HL-60 (cell line): ENCODE measurements around the gene IL18.

Experiments
- DNase-seq, 2 experiments: peaks; one replicate each; pipeline ENCODE4 v3.0.0-alpha.2; 2010 to 2020; ENCODE audit warnings: low read depth in 1 of 2, low spot score in 1 of 2
- H3K27ac ChIP-seq: fragments of 250-450 bp; sonication (Bioruptor Pico); replicated peaks from 2 replicates; pipeline ENCODE4 v1.5.1; 2020; ENCODE audit warnings: mild to moderate bottlenecking, moderate library complexity
- H3K27me3 ChIP-seq: fragments of 250-450 bp; sonication (Bioruptor Pico); 2 replicates; pipeline ENCODE4 v1.5.1; 2021; ENCODE audit warnings: mild to moderate bottlenecking, moderate library complexity; ENCODE audit not compliant: insufficient read depth, poor library complexity, severe bottlenecking
- H3K4me3 ChIP-seq: replicated peaks from 2 replicates; pipeline ENCODE4 v1.5.1; 2011; ENCODE audit warnings: mild to moderate bottlenecking, control low read depth, low read length; ENCODE audit not compliant: insufficient read depth
- CTCF ChIP-seq: IDR thresholded peaks from one replicate; pipeline ENCODE4 v1.5.1; 2011; ENCODE audit warnings: low read length, control low read depth, inconsistent platforms; ENCODE audit not compliant: insufficient read depth
- GABPA ChIP-seq: IDR thresholded peaks from 2 replicates; pipeline ENCODE4 v1.6.1; 2012; ENCODE audit warnings: low read depth
- POLR2AphosphoS5 ChIP-seq: IDR thresholded peaks from 2 replicates; pipeline ENCODE4 v1.6.1; 2012; ENCODE audit warnings: low read depth
- REST ChIP-seq: IDR thresholded peaks from 2 replicates; pipeline ENCODE4 v1.6.1; 2012; ENCODE audit warnings: low read depth; ENCODE audit not compliant: insufficient replicate concordance
- SPI1 ChIP-seq: IDR thresholded peaks from 2 replicates; pipeline ENCODE4 v1.6.1; 2012; ENCODE audit warnings: low read depth, mild to moderate bottlenecking, borderline replicate concordance

Gene IL18

DNA sequence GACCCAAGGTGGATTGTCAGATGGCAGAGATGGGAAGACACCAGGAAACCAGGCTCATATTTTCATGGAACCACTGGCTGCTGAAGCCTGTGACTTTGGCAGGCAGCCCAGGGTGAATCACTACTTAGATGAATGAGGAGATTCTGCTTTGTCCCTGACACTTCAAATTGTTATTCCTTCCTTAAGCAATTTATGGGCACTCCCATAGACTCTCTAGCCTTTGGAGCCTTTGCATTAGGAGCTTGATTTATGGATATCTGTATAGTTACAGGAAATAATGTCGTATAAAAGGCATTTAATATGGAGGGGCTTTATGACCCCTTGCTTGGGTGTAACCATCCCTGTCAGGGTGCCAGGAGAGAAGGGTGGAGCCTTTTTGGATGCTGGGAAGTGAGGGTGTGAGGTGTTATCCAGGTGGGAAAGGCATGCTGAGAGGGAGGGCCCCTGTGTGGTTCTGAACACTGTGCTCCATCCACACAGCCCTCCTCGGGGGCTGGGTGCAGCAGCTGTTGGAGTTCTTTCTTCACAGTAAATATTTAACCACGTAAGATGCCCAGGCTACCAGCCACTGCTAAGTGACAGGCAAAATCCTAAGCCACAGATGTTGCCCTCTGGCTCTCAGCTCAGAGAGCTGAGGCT lies 35.3 kb downstream of the IL18 start:
- DNase-seq = no peak
- Histone ChIP-seq H3K4me3 (no peak overlapping the region), H3K27me3 (no peaks in the 10 kb centered on the region), H3K27ac (no peak overlapping the region)
- no peak for TF ChIP-seq CTCF
- no peak for TF ChIP-seq SPI1
- TF ChIP-seq REST = no peak
- TF ChIP-seq GABPA = no peak
- TF ChIP-seq POLR2AphosphoS5 = no peak

DNA sequence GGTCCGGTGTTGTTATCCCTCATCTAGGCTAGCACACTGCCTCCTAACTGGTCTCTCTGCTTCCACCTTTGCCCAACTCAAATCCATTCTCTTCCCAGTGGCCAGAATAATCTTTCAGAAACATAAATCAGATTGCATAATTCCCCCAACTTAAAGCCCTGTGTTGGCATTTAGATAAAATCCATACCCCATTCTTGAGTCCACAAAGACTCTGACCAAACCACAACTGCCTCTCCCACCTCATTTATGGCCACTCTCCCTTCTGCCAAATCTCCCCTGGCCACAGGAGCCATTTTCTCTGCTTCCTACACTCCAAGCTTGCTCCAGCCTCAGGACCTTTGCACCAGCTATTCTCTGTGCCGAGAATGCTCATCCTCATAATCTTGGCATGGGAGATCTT lies 36.8 kb downstream of the IL18 start:
- Histone ChIP-seq H3K27me3 (no peaks in the 10 kb centered on the region), H3K4me3 (no peak overlapping the region), H3K27ac (no peak overlapping the region)
- no peak for DNase-seq
- TF ChIP-seq POLR2AphosphoS5 (no peak), CTCF (no peak), SPI1 (no peak), GABPA (no peak), REST (no peak)

GRCh38 chr11:112123129-112123528 lies 40.8 kb downstream of the IL18 start:
- no peak for TF ChIP-seq CTCF
- no peak for DNase-seq
- no peak overlapping the region for H3K27ac ChIP-seq
- no peak overlapping the region for H3K4me3 ChIP-seq
- no peaks in the 10 kb centered on the region for H3K27me3 ChIP-seq

DNA sequence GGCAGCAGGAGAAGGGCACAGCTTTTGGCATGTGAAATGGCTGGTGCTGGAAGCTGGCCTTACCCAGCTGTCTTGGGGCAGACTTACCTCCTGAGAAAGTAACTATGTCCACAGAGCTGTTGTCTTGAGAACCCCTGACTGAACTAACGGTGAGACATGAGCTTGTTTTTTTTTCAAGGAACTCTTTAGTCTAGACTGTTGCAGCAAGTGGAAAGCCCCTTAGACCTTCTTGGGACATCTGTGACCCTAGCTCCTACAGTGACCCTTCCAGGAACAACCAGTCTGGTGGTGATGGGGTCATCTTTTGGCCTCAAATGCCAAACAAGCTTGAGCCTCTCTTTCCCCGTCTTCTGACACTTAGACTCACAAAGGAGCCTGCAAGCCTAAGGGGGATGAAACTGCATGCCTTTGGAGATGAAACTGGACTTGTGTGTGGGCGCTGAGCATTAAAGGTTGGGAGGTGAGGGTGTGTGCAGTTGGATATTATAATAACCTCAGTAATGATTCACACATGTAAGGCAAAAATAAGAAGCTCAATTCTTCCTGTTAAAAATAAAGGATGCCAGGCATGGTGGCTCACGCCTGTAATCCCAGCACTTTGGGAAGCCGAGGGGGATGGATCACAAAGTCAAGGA lies 41.8 kb downstream of the IL18 start:
- H3K27ac ChIP-seq = no peak overlapping the region
- no peak for DNase-seq
- H3K4me3 ChIP-seq = no peak overlapping the region
- TF ChIP-seq REST (no peak), GABPA (no peak), CTCF (no peak), SPI1 (no peak), POLR2AphosphoS5 (no peak)
- H3K27me3 ChIP-seq = no peaks in the 10 kb centered on the region
